Measurements from ENCODE around the gene PHLDA3. TPM values are rescaled to one million over a fixed set of nuclear protein-coding genes. Genes with fewer than 3 reads are reported as not detected.

The PHLDA3 gene
- total RNA-seq (10 to 100 TPM in 3 of 7 donors, 1 to 10 TPM in 4; 3.7 to 17.4 (median 8.1) TPM), polyA plus RNA-seq (1 to 10 TPM; 3.6 to 8.7 (median 5.6) TPM)
- long read RNA-seq, donor 1, transcript PHLDA3-202 (2 exons, 2,640 nt), result major isoform, 11 of 11 reads
- long read RNA-seq, donor 1, partial matches to known transcripts, result 0 of 11 reads
- long read RNA-seq, donor 1, other reads (novel, unspliced or antisense), result 0 of 11 reads
- long read RNA-seq, donor 2, transcript PHLDA3-202 (2 exons, 2,640 nt), result major isoform, 11 of 11 reads
- long read RNA-seq, donor 2, partial matches to known transcripts, result 0 of 11 reads
- long read RNA-seq, donor 2, other reads (novel, unspliced or antisense), result 0 of 11 reads

- TF ChIP-seq POLR2A (IDR thresholded peaks at IDR 0.05), result no peak
- peak in 2 of 3 donors; percentile 71 to 75 for TF ChIP-seq POLR2AphosphoS5 (IDR thresholded peaks at IDR 0.05)
- Histone ChIP-seq H3K27me3 (replicated peaks in 1 of 7) (peaks cover 0 to 50% (median 18%) of the 10 kb centered on the region in 7 donors), H3K27ac (peak within 1 kb of the TSS; percentile 53 to 86 (median 80)), H3K4me3 (peak within 1 kb of the TSS; percentile 43 to 78 (median 54)), H3K36me3 (peaks cover 0 to 14% (median 0%) of the 10 kb centered on the region in 6 donors), H3K4me1 (peaks cover 0 to 31% (median 17%) of the 10 kb centered on the region in 6 donors), H3K9me3 (no peaks in the 10 kb centered on the region)
- intact Hi-C loops (cut with DNase I; ENCODE audit: low total_unique reads), result no loop called here
- DNase-seq, result peak; percentile 79
- 1 to 2% (median 1%) methylated on average over 15 to 76 of the region's 76 CpGs for WGBS, 5 donors
These were observed at the start of gene PHLDA3 for GRCh38 chr1:201468844-201469644. Gene PHLDA3 (minus strand): TSS chr1:201469188. CDS start chr1:201468786, 402 bp downstream.

GRCh38 chr1:201518071-201518470 is 49.1 kb upstream of the PHLDA3 start:
- Histone ChIP-seq H3K9me3 (peaks cover 0 to 5% (median 0%) of the 10 kb centered on the region in 8 donors), H3K27ac (no peak overlapping the region), H3K27me3 (replicated peaks in 1 of 7) (no peaks in the 10 kb centered on the region), H3K4me3 (no peak overlapping the region), H3K36me3 (peaks cover 0 to 13% (median 0%) of the 10 kb centered on the region in 6 donors), H3K4me1 (peaks cover 0 to 2% (median under 1%) of the 10 kb centered on the region in 6 donors)
- 73 to 92% (median 89%) methylated on average over 5 of the region's 5 CpGs for WGBS, 5 donors
- DNase-seq, result no peak
- TF ChIP-seq POLR2A (IDR thresholded peaks at IDR 0.05), result no peak
- no peak for TF ChIP-seq CTCF (IDR thresholded peaks at IDR 0.05 in 8 of 11, conservative IDR thresholded peaks at IDR 0.05 in 3 of 11)
- TF ChIP-seq POLR2AphosphoS5 (IDR thresholded peaks at IDR 0.05), result no peak
- intact Hi-C loops (cut with DNase I; ENCODE audit: low total_unique reads), result loop anchor here (10.0 kb wide), 1 partner anchor 73 kb away; no protein-coding TSS in a partner anchor

- Histone ChIP-seq H3K4me1 (peaks cover 2 to 7% (median 5%) of the 10 kb centered on the region in 6 donors), H3K9me3 (peaks cover 0 to under 1% (median 0%) of the 10 kb centered on the region in 8 donors), H3K27me3 (replicated peaks in 1 of 7) (no peaks in the 10 kb centered on the region), H3K36me3 (peaks cover 0 to 13% (median 0%) of the 10 kb centered on the region in 6 donors), H3K4me3 (no peak overlapping the region), H3K27ac (no peak overlapping the region)
- DNase-seq, result no peak
- no peak for TF ChIP-seq POLR2A (IDR thresholded peaks at IDR 0.05)
- TF ChIP-seq CTCF (IDR thresholded peaks at IDR 0.05 in 8 of 11, conservative IDR thresholded peaks at IDR 0.05 in 3 of 11), result no peak
- TF ChIP-seq POLR2AphosphoS5 (IDR thresholded peaks at IDR 0.05), result no peak
- 77 to 91% (median 86%) methylated on average over 7 of the region's 7 CpGs for whole genome bisulfite sequencing, 5 donors
- intact Hi-C loops (cut with DNase I; ENCODE audit: low total_unique reads), result loop anchor here (10.0 kb wide), 1 partner anchor 73 kb away; no protein-coding TSS in a partner anchor
These were observed 48.6 kb upstream of the PHLDA3 start for GRCh38 chr1:201517631-201518030.

- peaks cover 11 to 17% (median 15%) of the 10 kb centered on the region in 6 donors for H3K4me1 ChIP-seq
- no peak overlapping the region for H3K27ac ChIP-seq
- H3K27me3 ChIP-seq (replicated peaks in 1 of 7), result no peaks in the 10 kb centered on the region
- H3K36me3 ChIP-seq, result peaks cover 0 to 6% (median 0%) of the 10 kb centered on the region in 6 donors
- WGBS, 5 donors, result 68 to 100% (median 95%) methylated on average over 2 of the region's 2 CpGs
- no peak overlapping the region for H3K4me3 ChIP-seq
- no peak for DNase-seq
- TF ChIP-seq CTCF (IDR thresholded peaks at IDR 0.05 in 8 of 11, conservative IDR thresholded peaks at IDR 0.05 in 3 of 11) (no peak), POLR2AphosphoS5 (IDR thresholded peaks at IDR 0.05) (no peak), POLR2A (IDR thresholded peaks at IDR 0.05) (no peak)
- H3K9me3 ChIP-seq, result no peaks in the 10 kb centered on the region
- intact Hi-C loops (cut with DNase I; ENCODE audit: low total_unique reads), result loop anchor here (10.0 kb wide), 1 partner anchor 72 kb away; no protein-coding TSS in a partner anchor
These were observed 47.6 kb upstream of the PHLDA3 start for GRCh38 chr1:201516511-201517127.
